ENCODE results near the gene ACOX2. TPM values are rescaled to one million over a fixed set of nuclear protein-coding genes. Genes with fewer than 3 reads are reported as not detected.

ACOX2 gene
- total and polyA plus RNA-seq, 2 donors (not counting 1 experiment from before 2014, with no cell fraction given) = 19.0 to 20.5 TPM

- no peaks in the 10 kb centered on the region for H3K79me2 ChIP-seq (ENCODE audit: control insufficient read depth, insufficient read depth, low read length)
- H3K27me3 ChIP-seq (ENCODE audit: control insufficient read depth, insufficient read depth, low read length) = no peaks in the 10 kb centered on the region
- H3K9me3 ChIP-seq (ENCODE audit: control insufficient read depth, insufficient read depth, low read depth, low read length) = no peaks in the 10 kb centered on the region
- no peaks in the 10 kb centered on the region for H4K20me1 ChIP-seq (ENCODE audit: control insufficient read depth, extremely low read depth, insufficient read depth, low read length)
- H3K36me3 ChIP-seq (ENCODE audit: control insufficient read depth, insufficient read depth, low read length) = no peaks in the 10 kb centered on the region
- H3K4me2 ChIP-seq (ENCODE audit: extremely low read depth, insufficient read depth, low read length) = no peak overlapping the region
- peaks cover 2% of the 10 kb centered on the region for H3K4me1 ChIP-seq (ENCODE audit: control insufficient read depth, extremely low read depth, insufficient read depth, low read length)
- no peak overlapping the region for H3K4me3 ChIP-seq (replicated peaks in 1 of 4; ENCODE audit: control extremely low read depth in 1 of 4, insufficient read depth in 1 of 4, low read depth in 3 of 4, low read length in 4 of 4)
- no peak for DNase-seq (ENCODE audit: low read depth in 2 of 2)
- H2AFZ ChIP-seq (ENCODE audit: low read length) = no peak overlapping the region
- TF ChIP-seq, protein P1, sequence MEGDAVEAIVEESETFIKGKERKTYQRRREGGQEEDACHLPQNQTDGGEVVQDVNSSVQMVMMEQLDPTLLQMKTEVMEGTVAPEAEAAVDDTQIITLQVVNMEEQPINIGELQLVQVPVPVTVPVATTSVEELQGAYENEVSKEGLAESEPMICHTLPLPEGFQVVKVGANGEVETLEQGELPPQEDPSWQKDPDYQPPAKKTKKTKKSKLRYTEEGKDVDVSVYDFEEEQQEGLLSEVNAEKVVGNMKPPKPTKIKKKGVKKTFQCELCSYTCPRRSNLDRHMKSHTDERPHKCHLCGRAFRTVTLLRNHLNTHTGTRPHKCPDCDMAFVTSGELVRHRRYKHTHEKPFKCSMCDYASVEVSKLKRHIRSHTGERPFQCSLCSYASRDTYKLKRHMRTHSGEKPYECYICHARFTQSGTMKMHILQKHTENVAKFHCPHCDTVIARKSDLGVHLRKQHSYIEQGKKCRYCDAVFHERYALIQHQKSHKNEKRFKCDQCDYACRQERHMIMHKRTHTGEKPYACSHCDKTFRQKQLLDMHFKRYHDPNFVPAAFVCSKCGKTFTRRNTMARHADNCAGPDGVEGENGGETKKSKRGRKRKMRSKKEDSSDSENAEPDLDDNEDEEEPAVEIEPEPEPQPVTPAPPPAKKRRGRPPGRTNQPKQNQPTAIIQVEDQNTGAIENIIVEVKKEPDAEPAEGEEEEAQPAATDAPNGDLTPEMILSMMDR (conservative IDR thresholded peaks at IDR 0.05 in 1 of 2, IDR thresholded peaks at IDR 0.05 in 1 of 2; ENCODE audit: low read depth in 1 of 2, low read length in 2 of 2) = no peak
- no peak for TF ChIP-seq EZH2 (IDR thresholded peaks at IDR 0.05; ENCODE audit: low read length, missing control alignments)
- no peak overlapping the region for H3K27ac ChIP-seq (ENCODE audit: insufficient read depth, low read length)
- H3K9ac ChIP-seq (ENCODE audit: insufficient read depth, low read length) = no peak overlapping the region
Observed at GRCh38 chr3:58521336-58521670, 15.7 kb downstream of the ACOX2 start.

DNA sequence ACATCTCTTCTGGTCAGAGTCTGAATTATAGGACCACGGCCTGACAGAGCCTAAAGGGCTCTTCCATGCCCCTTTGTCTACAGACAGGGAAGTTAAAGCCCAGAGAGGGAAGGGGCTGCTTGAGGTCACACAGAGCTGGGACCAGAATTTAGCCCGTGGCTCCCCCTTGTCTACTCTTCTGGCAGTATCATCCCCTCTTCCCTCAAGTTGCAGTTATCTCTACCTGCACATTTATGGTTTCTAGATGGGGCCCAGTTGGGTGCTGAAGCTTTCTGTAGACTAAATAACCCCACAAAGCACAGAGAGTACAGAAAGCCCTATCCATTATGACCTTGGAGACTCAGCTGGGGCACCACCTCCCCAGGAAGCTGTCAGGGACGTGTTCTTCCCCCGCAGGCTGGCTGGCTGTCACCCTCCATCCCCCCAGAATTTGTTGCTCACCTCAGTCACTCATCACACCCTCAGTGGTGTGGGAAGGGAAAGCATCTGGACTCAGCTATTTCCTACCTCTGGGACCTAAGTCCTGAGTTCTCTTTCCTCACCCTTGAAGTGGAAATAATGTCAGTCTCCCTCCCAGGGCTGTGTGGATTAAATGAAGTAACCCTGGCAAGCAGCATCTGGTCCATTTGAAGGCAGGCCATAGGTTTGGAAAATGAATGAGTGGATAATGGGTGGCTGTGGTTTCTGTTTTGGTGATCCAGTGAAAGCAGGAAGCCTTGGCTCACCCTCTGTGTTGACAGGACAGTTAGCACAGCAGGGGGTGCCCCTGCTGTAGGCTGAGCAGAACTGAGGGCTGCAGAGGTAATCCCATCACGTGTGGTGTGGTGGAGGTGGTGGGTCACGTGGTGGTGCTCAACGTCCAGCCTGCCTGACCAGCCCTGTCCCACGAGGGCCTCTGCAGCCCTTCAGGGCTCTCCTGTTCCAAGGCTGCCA lies 16.3 kb downstream of the ACOX2 start:
- Histone ChIP-seq H3K27me3 (ENCODE audit: control insufficient read depth, insufficient read depth, low read length) (no peaks in the 10 kb centered on the region), H3K27ac (ENCODE audit: insufficient read depth, low read length) (no peak overlapping the region), H3K4me1 (ENCODE audit: control insufficient read depth, extremely low read depth, insufficient read depth, low read length) (no peaks in the 10 kb centered on the region), H2AFZ (ENCODE audit: low read length) (no peak overlapping the region), H3K4me2 (ENCODE audit: extremely low read depth, insufficient read depth, low read length) (no peak overlapping the region), H3K36me3 (ENCODE audit: control insufficient read depth, insufficient read depth, low read length) (no peaks in the 10 kb centered on the region), H3K4me3 (replicated peaks in 1 of 4; ENCODE audit: control extremely low read depth in 1 of 4, insufficient read depth in 1 of 4, low read depth in 3 of 4, low read length in 4 of 4) (no peak overlapping the region), H3K9ac (ENCODE audit: insufficient read depth, low read length) (no peak overlapping the region), H3K79me2 (ENCODE audit: control insufficient read depth, insufficient read depth, low read length) (no peaks in the 10 kb centered on the region), H3K9me3 (ENCODE audit: control insufficient read depth, insufficient read depth, low read depth, low read length) (no peaks in the 10 kb centered on the region), H4K20me1 (ENCODE audit: control insufficient read depth, extremely low read depth, insufficient read depth, low read length) (no peaks in the 10 kb centered on the region)
- DNase-seq (ENCODE audit: low read depth in 2 of 2) = no peak
- TF ChIP-seq EZH2 (IDR thresholded peaks at IDR 0.05; ENCODE audit: low read length, missing control alignments) = no peak
- TF ChIP-seq, protein P1 (conservative IDR thresholded peaks at IDR 0.05 in 1 of 2, IDR thresholded peaks at IDR 0.05 in 1 of 2; ENCODE audit: low read depth in 1 of 2, low read length in 2 of 2) = no peak

GRCh38 chr3:58519668-58520402 lies 17.2 kb downstream of the ACOX2 start:
- Histone ChIP-seq H3K27ac (ENCODE audit: insufficient read depth, low read length) (no peak overlapping the region), H3K79me2 (ENCODE audit: control insufficient read depth, insufficient read depth, low read length) (no peaks in the 10 kb centered on the region), H3K27me3 (ENCODE audit: control insufficient read depth, insufficient read depth, low read length) (no peaks in the 10 kb centered on the region), H3K36me3 (ENCODE audit: control insufficient read depth, insufficient read depth, low read length) (no peaks in the 10 kb centered on the region), H2AFZ (ENCODE audit: low read length) (no peak overlapping the region), H3K9me3 (ENCODE audit: control insufficient read depth, insufficient read depth, low read depth, low read length) (no peaks in the 10 kb centered on the region), H4K20me1 (ENCODE audit: control insufficient read depth, extremely low read depth, insufficient read depth, low read length) (no peaks in the 10 kb centered on the region), H3K4me2 (ENCODE audit: extremely low read depth, insufficient read depth, low read length) (no peak overlapping the region), H3K9ac (ENCODE audit: insufficient read depth, low read length) (no peak overlapping the region), H3K4me1 (ENCODE audit: control insufficient read depth, extremely low read depth, insufficient read depth, low read length) (no peaks in the 10 kb centered on the region), H3K4me3 (replicated peaks in 1 of 4; ENCODE audit: control extremely low read depth in 1 of 4, insufficient read depth in 1 of 4, low read depth in 3 of 4, low read length in 4 of 4) (no peak overlapping the region)
- TF ChIP-seq, protein P1 (conservative IDR thresholded peaks at IDR 0.05 in 1 of 2, IDR thresholded peaks at IDR 0.05 in 1 of 2; ENCODE audit: low read depth in 1 of 2, low read length in 2 of 2) = no peak
- TF ChIP-seq EZH2 (IDR thresholded peaks at IDR 0.05; ENCODE audit: low read length, missing control alignments) = no peak
- DNase-seq (ENCODE audit: low read depth in 2 of 2) = no peak
